Adipose tissue (tissue), 3 donors: ENCODE measurements around the gene PPP5C. TPM values are rescaled to one million over a fixed set of nuclear protein-coding genes. Genes with fewer than 3 reads are reported as not detected.
"Not testable (repeated sequence)": the region's sequence is repeated elsewhere in the genome, so short reads cannot be mapped to it uniquely, and the experiment has no call there.

Source experiments
- H3K27ac ChIP-seq: one replicate; pipeline ENCODE4 v1.5.1; 2013; ENCODE audit warnings: low read depth, low read length
- WGBS, 3 donors: extraction: QIAGEN DNeasy Blood & Tissue Kit; methylation state at CpG; one replicate each; pipeline ENCODE4 v1.1.7; 2013; 5-methylcytosine and 5-hydroxymethylcytosine counted together
- polyA plus RNA-seq, 3 donors: library from polyadenylated mRNA; stranded (reverse); fragments of 200-250 nt; gene quantifications; one replicate each; pipeline ENCODE4 v1.2.3, GENCODE V29; 2013
- donor health status: healthy with polysubstance abuse.
- donor health status: Bipolar disorder and iron deficiency.
- donor health status: healthy.

PPP5C gene
- polyA plus RNA-seq, 3 donors = 22.2 to 38.3 (median 28.1) TPM

DNA sequence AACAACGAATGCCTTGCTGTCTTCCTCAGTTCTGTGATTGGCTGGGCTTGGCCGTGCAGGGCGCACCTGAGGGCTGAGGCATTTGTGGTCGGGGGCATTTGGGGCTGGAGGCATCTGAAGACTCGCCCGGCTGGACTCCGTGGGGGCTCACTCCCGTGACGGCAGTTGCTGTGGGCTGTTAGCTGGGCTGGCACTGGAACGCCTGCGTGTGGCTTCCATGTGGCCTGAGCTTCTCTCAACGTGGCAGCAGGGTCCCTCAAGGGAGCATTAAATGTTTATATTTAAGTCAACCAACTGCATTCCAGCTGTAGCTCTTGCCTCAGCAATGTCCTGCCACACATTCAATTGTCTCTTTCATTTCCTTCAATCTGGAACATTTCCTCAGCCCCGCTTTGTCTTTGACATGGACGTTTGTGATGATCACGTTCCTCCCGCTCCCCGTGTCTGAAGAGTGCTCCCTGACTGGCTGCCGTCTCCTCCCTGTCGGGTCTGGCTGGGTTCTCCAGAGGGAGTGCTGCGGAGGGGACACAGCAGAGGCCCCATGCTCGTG lies 45.4 kb downstream of the PPP5C start:
- no peak overlapping the region for H3K27ac ChIP-seq
- 57 to 74% (median 61%) methylated on average over 21 of the region's 21 CpGs for WGBS, 3 donors

DNA sequence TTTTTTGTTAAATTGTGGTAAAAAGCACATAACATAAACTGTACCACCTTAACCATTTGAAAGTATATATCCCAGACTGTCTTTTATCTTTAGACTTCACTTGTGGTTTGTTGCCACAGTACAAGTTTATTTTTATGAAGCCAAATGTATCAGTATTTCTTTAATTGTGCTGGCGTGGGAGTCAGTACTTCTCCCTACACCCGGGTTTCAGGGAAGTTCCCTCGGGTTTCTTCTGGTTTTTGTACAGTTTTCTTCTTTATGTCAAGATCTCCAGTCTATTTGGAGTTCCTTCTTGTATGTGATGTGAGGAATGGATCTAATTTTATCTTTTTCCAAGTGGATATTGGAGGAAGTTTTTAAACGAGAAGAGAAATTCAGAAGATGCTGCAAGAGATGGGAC lies 46.0 kb downstream of the PPP5C start:
- H3K27ac ChIP-seq = no peak overlapping the region
- WGBS, 3 donors = 44 to 48% (median 44%) methylated on average over 4 of the region's 4 CpGs

DNA sequence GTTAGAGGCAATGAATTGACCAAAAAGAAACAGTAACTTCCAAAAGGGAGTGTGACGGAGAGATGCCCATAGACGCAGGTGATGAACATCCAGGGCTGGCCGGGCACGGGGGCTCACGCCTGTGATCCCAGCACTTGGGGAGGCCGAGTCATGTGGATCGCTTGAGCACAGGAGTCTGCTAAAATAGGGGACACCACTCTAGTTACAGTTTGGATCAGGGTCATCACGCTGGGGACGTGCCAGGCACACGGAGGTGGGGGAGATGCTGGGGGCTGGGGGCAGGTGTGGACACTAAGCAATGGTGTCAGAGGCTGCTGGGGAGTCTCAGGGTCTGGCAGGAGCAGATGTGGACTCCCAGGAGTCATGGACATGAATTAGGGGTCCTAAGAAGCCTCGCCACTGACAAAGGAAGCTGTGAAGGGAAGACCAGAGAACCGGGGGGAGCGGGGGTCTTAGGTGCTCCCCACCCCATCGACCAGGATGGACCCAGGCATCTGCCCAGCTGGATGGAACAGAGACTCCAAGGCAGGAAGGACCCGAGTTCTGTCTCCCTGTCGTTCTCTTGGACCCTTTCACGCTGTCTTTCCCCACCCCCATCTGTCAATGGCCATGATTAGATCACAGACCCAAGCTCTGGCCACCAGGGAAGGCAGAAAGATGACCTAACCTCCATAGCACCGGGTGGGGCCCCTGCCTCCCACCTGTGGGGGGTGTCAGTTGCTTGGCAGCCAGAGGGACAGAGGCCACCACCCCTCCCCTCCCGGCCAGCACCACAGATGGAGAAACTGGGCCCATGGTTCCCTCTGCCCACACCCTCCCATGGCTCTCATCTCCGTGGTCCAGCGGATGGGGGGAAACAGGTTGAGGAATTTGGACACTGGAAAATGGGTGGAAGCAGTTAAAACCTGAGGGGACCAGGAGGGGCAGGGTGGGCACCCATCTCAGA lies 46.8 kb downstream of the PPP5C start:
- no peak overlapping the region for H3K27ac ChIP-seq
- WGBS, 3 donors = 72 to 75% (median 75%) methylated on average over 21 of the region's 21 CpGs

DNA sequence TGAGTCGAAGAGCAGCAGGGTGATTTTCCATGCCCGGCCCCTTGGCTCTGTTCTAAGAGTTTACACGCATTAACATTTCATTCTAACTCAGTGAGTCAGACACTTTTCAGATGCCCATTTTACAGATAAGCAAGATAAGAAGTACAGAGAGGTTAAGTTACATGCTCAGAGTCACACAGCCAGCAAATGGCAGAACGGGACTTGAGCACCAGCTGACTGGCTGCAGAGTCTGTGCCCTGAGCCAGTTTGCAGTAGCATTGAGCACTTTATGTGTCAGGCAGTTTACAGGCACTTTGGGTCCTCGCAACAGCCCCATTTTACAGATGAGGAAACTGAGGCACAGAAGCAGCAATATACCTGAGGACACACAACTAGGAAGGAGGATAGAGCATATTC lies 47.5 kb downstream of the PPP5C start:
- 90 to 92% (median 90%) methylated on average over 5 of the region's 5 CpGs for WGBS, 3 donors
- no peak overlapping the region for H3K27ac ChIP-seq

DNA sequence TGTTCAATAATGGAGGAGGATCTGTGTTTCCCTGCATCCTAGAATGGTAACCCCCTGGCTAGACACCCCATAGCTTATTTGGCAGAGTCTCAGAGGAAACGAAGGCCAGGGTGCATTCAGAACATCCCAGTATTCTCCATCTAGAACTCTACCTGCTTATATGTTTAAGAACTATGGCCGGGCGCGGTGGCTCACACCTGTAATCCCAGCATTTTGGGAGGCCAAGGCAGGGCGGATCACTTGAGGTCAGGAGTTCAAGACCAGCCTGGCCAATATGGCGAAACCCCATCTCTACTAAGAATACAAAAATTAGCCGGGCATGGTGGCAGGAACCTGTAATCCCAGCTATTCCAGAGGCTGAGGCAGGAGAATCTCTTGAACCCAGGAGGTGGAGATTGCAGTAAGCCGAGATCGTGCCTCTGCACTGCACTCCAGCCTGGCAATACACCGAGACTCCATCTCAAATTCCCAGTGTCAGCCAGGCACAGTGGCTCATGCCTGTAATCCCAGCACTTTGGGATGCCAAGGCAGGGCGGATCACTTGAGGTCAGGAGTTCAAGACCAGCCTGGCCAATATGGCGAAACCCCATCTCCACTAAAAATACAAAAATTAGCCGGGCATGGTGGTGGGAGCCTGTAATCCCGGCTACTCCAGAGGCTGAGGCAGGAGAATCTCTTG lies 51.1 kb downstream of the PPP5C start:
- H3K27ac ChIP-seq = not testable (repeated sequence)
- WGBS, 3 donors = 88 to 92% (median 91%) methylated on average over 14 of the region's 14 CpGs

DNA sequence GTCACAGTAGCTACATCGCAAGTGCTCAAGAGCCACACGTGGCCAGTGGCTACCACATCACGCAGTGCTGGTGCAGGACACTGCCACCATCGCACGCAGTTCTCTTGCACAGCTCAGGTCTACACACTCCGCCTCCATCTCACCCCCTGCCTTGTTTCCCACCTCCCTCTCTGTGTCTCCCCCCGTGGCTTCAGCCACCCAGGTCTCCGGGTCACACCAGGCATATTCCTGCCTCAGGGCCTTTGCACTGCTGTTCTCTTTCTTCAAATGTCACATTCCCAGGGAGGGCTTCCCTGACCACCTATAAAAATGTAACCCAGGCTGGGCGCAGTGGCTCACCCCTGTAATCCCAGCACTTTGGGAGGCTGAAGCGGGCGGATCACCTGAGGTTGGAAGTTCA lies 55.8 kb downstream of the PPP5C start:
- no peak overlapping the region for H3K27ac ChIP-seq
- WGBS, 3 donors = 89 to 96% (median 94%) methylated on average over 11 of the region's 11 CpGs

DNA sequence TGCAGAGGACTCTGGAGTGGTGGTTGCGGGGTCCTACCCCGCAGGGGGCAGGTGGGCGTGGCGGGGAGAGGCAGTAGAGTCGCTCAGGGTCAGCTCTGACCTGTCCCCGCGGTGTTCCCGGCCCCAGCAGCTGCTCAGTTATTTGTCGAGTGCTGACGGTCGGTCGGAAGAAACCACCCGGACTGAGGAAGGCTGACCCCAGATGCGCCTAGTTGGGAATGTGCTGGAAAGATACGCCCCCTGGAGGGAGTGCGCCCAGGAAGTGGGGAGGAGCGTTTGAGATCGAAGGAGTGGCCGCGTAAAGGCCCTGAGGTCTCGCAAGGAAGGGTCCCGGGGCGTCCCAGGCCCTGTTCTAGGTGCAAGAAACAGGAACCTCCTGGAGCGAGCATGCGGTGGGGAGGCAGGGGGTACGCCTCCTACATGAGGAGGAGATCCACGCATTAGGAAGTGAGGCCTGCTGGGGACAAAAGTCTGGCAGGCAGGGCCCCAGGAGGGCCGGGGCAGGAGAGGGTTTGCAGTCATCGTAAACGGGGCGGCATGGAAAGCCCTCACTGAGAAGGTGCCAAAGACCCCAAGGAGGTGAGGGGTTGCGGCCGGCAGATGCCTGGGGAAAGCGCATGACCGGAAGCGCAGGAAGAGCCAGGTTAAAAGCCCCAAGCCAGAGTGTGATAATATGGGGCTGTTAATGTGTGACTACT lies 57.3 kb downstream of the PPP5C start:
- no peak overlapping the region for H3K27ac ChIP-seq
- WGBS, 3 donors = 2 to 3% (median 2%) methylated on average over 35 to 36 of the region's 36 CpGs

DNA sequence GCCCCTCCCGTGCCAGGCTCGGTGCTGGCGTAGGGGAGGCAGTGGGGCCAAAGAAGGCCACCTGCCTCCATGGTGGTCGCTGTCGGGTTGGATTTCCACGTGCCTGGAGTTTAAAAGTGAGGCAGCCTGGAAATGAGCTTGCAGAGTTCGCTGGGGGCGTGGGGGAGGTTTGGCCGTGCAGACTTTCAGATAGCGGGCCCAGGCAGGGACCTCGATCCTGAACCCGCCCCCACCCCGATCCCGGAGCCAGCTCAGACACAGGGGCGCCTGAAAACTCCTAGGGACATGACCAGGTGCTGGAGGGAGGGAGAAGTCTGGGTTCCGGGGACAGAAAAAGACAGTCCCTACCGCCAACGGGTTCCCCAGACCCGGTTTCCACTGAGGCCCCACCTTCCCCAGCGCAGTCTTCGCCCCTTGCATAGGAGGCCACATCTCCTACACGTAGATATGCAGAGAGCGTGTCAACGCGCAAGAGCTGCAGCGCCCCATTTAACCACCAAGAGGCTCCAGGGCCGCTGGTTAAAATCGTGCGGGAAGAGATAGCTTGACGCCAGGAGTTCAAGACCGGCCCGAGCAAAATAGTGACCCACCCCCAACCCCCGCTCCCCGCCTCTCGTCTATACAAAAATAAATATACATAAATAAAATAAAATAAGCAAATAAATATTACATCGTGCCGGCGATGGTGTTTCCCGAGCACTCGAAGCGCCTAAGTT lies 58.0 kb downstream of the PPP5C start:
- no peak overlapping the region for H3K27ac ChIP-seq
- WGBS, 3 donors = 16 to 19% (median 18%) methylated on average over 39 to 41 of the region's 41 CpGs

DNA sequence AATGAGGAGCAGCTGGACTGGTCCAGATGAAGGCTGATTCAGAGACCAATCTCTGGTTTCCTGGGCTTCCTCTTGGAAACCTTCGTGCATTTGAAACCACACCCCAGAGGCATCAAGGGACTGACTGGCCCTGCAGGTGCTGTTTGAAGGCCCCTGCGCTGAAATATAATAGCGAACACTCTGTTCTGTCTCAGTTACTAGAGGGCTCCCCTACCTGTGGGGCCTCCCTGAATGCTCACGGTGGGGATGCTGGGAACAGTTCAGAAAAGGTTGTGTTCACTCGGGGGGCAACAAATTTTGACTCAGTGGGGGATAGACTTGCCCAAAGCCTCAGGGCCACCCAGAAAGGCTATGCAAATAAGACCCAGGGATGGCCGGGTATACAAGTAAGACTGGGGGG lies 60.1 kb downstream of the PPP5C start:
- WGBS, 3 donors = 10 to 14% (median 14%) methylated on average over 6 of the region's 6 CpGs
- H3K27ac ChIP-seq = no peak overlapping the region

DNA sequence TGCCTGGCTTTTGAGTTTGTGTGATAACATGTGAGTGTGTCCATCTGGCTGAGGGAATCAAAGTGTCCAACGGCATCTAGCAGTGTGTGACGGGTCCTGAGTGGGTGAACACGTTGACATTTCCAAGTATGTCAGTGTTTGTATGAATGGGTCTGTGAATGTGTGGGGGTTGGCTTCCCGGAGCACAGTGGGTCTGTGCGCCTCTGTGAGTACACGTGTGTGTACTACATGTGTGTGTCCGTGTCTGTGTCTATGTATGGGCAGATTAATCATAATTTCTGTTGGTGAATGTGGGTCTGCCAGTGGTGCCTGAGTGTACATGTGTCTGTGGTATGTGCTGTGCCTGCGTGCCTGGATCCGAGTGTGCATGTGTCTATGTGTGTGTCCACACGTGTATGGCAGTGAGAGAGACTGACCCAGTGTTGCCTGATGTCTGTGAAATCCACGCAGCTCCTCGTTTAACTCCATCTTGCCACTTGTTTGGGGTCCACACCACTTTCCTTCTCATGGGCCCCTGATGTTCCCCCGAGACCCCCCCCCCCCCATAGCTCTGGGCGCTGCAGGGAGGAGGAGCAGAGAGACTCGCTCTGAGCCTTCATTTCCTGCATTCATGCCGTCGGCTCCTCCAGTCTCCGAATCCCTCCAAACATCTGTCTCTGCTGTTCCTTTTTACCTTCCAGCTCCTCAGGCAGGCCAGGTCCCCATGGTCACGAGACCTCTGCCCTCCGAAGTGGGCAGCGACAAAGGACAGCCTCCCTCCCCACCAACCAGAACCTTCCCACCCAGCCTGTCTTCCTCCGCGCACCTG lies 61.2 kb downstream of the PPP5C start:
- WGBS, 3 donors = 26 to 32% (median 27%) methylated on average over 22 to 23 of the region's 23 CpGs
- H3K27ac ChIP-seq = no peak overlapping the region

DNA sequence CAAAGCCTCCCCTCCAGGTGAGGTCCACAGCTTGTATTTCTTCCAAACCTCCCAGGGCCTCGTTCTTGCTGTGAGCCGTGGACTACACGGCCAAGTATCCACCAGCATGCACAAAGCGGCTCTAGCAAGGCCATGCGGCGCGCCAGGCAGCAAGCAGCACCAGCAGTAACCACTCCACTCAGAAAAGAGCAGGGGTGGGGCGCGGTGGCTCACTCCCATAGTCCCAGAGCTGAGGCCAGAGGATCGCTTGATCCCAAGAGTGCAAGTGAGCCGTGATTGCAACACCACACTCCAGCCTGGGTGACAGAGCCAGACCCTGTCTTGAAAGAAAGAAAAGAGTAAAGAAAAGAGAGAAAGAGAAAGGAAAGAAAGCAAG lies 61.8 kb downstream of the PPP5C start:
- H3K27ac ChIP-seq = no peak overlapping the region
- 11 to 12% (median 11%) methylated on average over 11 of the region's 11 CpGs for WGBS, 3 donors

DNA sequence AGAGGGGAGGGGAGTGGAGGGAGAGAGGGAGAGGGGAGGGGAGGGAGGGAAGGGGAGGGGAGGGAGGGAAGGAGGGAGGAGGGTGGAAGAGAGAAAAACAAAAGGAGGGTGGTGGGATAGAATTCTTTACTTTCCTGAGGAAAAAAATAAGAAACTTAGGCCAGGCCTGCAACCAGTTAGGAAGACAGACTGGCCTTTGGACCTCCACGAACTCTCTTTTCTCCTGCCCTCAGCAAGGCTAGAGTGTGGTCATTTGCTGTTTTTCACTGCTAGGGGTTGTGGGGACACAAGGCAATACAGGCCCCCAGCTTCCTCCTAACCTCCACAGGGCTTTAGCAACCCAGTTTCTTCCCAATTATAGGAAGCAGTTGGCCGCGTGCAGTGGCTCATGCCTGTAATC lies 62.3 kb downstream of the PPP5C start:
- no peak overlapping the region for H3K27ac ChIP-seq

DNA sequence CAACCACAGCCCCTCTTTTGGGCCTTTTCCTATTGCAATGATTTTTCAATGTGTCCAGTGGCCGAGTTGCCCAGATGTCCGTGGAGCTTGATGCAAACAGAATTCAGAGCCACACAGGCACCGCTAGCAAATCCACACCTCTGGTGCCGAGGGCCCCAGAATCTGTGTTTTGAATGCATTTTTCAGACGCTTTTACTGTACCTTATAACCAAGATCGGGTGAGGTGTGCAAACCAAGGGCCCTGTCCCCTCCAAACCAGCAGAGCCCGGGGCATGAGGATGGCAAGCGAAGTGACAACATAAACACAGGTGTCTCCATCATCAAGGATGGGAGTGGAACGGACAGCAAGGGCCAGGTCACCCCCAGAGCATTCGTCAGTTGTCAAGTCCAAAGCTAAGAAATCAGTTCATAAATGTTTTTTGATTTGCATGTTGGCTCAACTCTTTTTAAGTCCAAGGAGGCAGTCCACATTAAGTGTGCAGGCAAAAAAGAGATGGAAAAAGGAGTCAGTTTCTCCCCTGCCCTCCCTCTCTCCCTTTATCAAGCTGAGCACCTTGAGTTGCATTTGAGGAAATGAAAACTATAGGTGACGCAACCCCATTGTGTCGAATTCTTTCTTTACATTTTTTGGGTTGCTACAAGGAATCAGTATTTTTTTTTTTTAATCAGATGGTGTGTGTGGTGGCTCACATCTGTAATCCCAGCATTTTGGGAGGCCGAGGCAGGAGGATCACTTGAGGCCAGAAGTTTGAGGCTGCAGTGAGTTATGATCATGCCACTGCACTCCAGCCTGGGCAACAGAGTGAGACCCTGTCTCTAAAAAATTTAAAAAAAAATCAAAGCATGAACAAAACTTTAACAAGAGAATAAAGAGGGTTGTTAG lies 63.6 kb downstream of the PPP5C start:
- H3K27ac ChIP-seq = no peak overlapping the region

More for the DNA sequence above, 62.3 kb downstream of the PPP5C start:
- WGBS, 3 donors = 58 to 77% (median 60%) methylated on average over 3 of the region's 3 CpGs

DNA sequence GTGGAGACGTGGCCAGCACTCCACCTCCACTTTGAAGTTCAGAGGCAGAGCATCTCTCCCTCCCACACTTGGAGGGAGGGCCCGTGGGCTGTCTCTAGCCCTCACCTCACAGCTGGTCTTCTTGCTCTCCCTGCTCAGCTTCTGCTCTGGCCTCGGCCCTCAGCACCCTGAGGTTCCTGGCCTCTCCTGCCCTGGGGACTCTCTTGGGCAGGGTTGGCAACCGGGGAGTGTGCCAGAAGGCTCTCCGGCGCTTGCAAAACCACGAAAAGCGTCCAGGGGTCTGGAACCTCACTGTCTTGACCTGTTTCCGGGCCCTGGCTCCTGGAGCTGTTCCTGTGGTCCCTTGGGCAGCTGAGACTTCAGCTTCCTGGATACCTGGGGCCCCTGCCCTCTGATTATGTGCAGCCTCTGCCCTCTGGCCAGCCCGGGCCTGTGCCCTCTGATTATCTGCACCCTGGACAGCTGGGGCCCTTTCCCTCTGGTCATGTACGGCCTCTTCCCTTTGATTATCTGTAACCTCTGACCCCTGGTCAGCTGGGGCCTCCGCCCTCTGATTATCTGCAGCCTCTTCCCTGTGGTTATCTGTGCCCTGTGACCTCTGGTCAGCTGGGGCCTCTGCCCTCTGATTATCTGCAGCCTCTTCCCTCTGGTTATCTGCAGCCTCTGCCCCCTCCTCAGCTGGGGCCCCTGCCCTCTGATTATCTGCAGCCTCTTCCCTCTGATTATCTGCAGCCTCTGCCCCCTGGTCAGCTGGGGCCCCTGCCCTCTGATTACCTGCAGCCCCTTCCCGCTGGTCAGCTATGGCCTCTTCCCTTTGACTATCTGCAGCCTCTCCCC lies 64.4 kb downstream of the PPP5C start:
- no peak overlapping the region for H3K27ac ChIP-seq
- 58 to 69% (median 61%) methylated on average over 13 of the region's 13 CpGs for WGBS, 3 donors

More for the DNA sequence above, 63.6 kb downstream of the PPP5C start:
- 81 to 88% (median 85%) methylated on average over 13 of the region's 13 CpGs for WGBS, 3 donors

DNA sequence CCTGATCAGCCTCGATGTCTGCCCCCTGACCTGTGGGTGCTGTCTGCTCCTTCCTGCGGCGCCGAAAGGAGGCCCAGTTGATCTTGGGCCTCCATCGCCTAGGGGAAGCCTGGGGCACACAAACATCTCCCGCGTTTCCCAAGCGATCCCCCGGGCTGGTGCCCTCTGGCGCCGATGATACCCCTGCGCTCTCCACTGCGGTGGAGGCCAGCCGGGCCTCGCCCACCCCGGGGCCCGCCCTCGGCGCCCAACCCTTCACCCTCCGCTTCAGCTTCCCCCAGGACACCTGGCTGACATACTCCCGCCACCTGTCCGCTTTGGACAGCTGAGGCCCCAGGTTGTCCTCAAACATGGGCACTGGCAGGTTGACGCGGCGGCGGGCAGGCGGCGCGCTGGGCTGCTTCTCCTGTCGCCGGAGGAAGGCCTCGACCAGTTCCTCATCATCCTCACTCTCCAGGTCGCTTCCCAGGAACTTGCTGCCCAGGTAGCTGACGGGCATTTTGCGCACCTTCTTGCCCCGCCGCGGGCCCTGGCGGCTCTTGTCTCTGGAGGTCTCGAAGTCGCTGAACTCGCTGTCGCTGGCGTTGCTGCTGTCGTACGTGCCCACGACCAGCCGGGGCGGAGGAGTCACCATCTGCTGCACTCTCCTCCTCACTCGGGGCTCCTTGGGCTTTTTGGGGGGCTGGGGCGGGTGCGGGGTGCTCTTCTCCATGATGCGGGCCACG lies 65.2 kb downstream of the PPP5C start:
- no peak overlapping the region for H3K27ac ChIP-seq
- 11 to 47% (median 46%) methylated on average over 52 to 54 of the region's 54 CpGs for WGBS, 3 donors
